Esophagus (tissue), 2 donors: ENCODE measurements around the gene ARFIP1. TPM values are rescaled to one million over a fixed set of nuclear protein-coding genes. Genes with fewer than 3 reads are reported as not detected.
"Not testable (repeated sequence)": the region's sequence is repeated elsewhere in the genome, so short reads cannot be mapped to it uniquely, and the experiment has no call there.

ENCODE experiments used
- H3K27ac ChIP-seq, 2 donors: one replicate each; pipeline ENCODE4 v1.5.1; 2013; ENCODE audit warnings: low read depth in 2 of 2, mild to moderate bottlenecking in 2 of 2, inconsistent platforms in 1 of 2, low read length in 1 of 2, moderate library complexity in 1 of 2
- H3K27me3 ChIP-seq, 2 donors: one replicate each; pipeline ENCODE4 v1.6.1; 2013; ENCODE audit warnings: low read length in 2 of 2, control low read depth in 1 of 2, mild to moderate bottlenecking in 1 of 2; ENCODE audit not compliant: insufficient read depth in 2 of 2, control insufficient read depth in 1 of 2
- H3K36me3 ChIP-seq, 2 donors: one replicate each; pipeline ENCODE4 v1.6.1; 2013; ENCODE audit warnings: low read length in 1 of 2; ENCODE audit not compliant: control insufficient read depth in 2 of 2, insufficient read depth in 2 of 2
- H3K4me1 ChIP-seq, 2 donors: one replicate each; pipeline ENCODE4 v1.6.1; 2013; ENCODE audit warnings: low read length in 1 of 2; ENCODE audit not compliant: control insufficient read depth in 2 of 2, insufficient read depth in 2 of 2
- H3K4me3 ChIP-seq, 2 donors: one replicate each; pipeline ENCODE4 v1.5.1; 2013; ENCODE audit warnings: low read length in 2 of 2, mild to moderate bottlenecking in 2 of 2, low read depth in 1 of 2, moderate library complexity in 1 of 2
- H3K9me3 ChIP-seq, 2 donors: one replicate each; pipeline ENCODE4 v1.6.1; 2013; ENCODE audit warnings: mild to moderate bottlenecking in 2 of 2, low read depth in 1 of 2, low read length in 1 of 2, moderate library complexity in 1 of 2; ENCODE audit not compliant: control insufficient read depth in 2 of 2, insufficient read depth in 1 of 2
- WGBS, 2 donors: extraction: QIAGEN DNeasy Blood & Tissue Kit; methylation state at CpG; one replicate each; pipeline ENCODE4 v1.1.7; 2013; 5-methylcytosine and 5-hydroxymethylcytosine counted together
- polyA plus RNA-seq, 2 donors: library from polyadenylated mRNA; stranded (reverse); fragments of 200-250 nt; gene quantifications; one replicate each; pipeline ENCODE4 v1.2.3, GENCODE V29; 2013
- donor health status: healthy with polysubstance abuse.
- donor health status: Bipolar disorder and iron deficiency.

Gene ARFIP1
- polyA plus RNA-seq, 2 donors = 13.7 to 14.3 TPM

GRCh38 chr4:152831416-152831815, 51.7 kb downstream of the ARFIP1 start:
- no peaks in the 10 kb centered on the region for H3K27me3 ChIP-seq
- H3K36me3 ChIP-seq = peaks cover 0 to 3% of the 10 kb centered on the region in 2 donors
- H3K4me1 ChIP-seq = no peaks in the 10 kb centered on the region
- H3K9me3 ChIP-seq = peaks cover 2 to 3% of the 10 kb centered on the region in 2 donors
- 95 to 100% methylated on average over 2 of the region's 2 CpGs for WGBS, 2 donors
- H3K27ac ChIP-seq = no peak overlapping the region
- H3K4me3 ChIP-seq = no peak overlapping the region

- no peaks in the 10 kb centered on the region for H3K27me3 ChIP-seq
- H3K36me3 ChIP-seq = peaks cover 0 to 3% of the 10 kb centered on the region in 2 donors
- 69 to 90% methylated on average over 3 of the region's 3 CpGs for WGBS, 2 donors
- H3K4me3 ChIP-seq = no peak overlapping the region
- H3K4me1 ChIP-seq = no peaks in the 10 kb centered on the region
- no peak overlapping the region for H3K27ac ChIP-seq
- no peaks in the 10 kb centered on the region for H3K9me3 ChIP-seq
Measured at GRCh38 chr4:152836936-152837335, 57.2 kb downstream of the ARFIP1 start.

- 50 to 63% methylated on average over 1 of the region's 1 CpG for WGBS, 2 donors
Measured at GRCh38 chr4:152839729-152840128, 60.0 kb downstream of the ARFIP1 start.

GRCh38 chr4:152843481-152844090, 63.8 kb downstream of the ARFIP1 start:
- Histone ChIP-seq H3K27ac (no peak overlapping the region), H3K36me3 (no peaks in the 10 kb centered on the region), H3K27me3 (no peaks in the 10 kb centered on the region), H3K9me3 (no peaks in the 10 kb centered on the region), H3K4me3 (no peak overlapping the region), H3K4me1 (no peaks in the 10 kb centered on the region)
- WGBS, 2 donors = 76 to 87% methylated on average over 11 of the region's 11 CpGs

More at GRCh38 chr4:152839729-152840128, 60.0 kb downstream of the ARFIP1 start:
- H3K27me3 ChIP-seq, H3K4me3 ChIP-seq, H3K27ac ChIP-seq, H3K9me3 ChIP-seq, H3K36me3 ChIP-seq, H3K4me1 ChIP-seq: not testable (repeated sequence)

- H3K4me3 ChIP-seq = no peak overlapping the region
- H3K9me3 ChIP-seq = no peaks in the 10 kb centered on the region
- no peaks in the 10 kb centered on the region for H3K4me1 ChIP-seq
- no peak overlapping the region for H3K27ac ChIP-seq
- H3K36me3 ChIP-seq = no peaks in the 10 kb centered on the region
- WGBS, 2 donors = 94 to 98% methylated on average over 1 of the region's 1 CpG
- H3K27me3 ChIP-seq = no peaks in the 10 kb centered on the region
Measured at GRCh38 chr4:152847376-152847775, 67.6 kb downstream of the ARFIP1 start.

- Histone ChIP-seq H3K4me1 (no peaks in the 10 kb centered on the region), H3K27me3 (no peaks in the 10 kb centered on the region), H3K27ac (no peak overlapping the region), H3K9me3 (no peaks in the 10 kb centered on the region), H3K36me3 (no peaks in the 10 kb centered on the region), H3K4me3 (no peak overlapping the region)
- WGBS, 2 donors = 92 to 94% methylated on average over 3 of the region's 3 CpGs
Measured at GRCh38 chr4:152848508-152848907, 68.8 kb downstream of the ARFIP1 start.

GRCh38 chr4:152849350-152849749, 69.6 kb downstream of the ARFIP1 start:
- H3K4me1 ChIP-seq = no peaks in the 10 kb centered on the region
- WGBS, 2 donors = 49 to 70% methylated on average over 2 of the region's 2 CpGs
- no peak overlapping the region for H3K27ac ChIP-seq

GRCh38 chr4:152850377-152850776, 70.6 kb downstream of the ARFIP1 start:
- Histone ChIP-seq H3K4me1 (no peaks in the 10 kb centered on the region), H3K27ac (no peak overlapping the region)
- WGBS, 2 donors = 31 to 43% methylated on average over 4 of the region's 4 CpGs

More at GRCh38 chr4:152849350-152849749, 69.6 kb downstream of the ARFIP1 start:
- H3K27me3 ChIP-seq = no peaks in the 10 kb centered on the region
- no peaks in the 10 kb centered on the region for H3K9me3 ChIP-seq
- H3K36me3 ChIP-seq = no peaks in the 10 kb centered on the region
- no peak overlapping the region for H3K4me3 ChIP-seq

GRCh38 chr4:152851226-152851625, 71.5 kb downstream of the ARFIP1 start:
- 79 to 89% methylated on average over 1 of the region's 1 CpG for WGBS, 2 donors
- Histone ChIP-seq H3K27ac (no peak overlapping the region), H3K9me3 (no peaks in the 10 kb centered on the region), H3K27me3 (no peaks in the 10 kb centered on the region), H3K4me1 (no peaks in the 10 kb centered on the region), H3K36me3 (no peaks in the 10 kb centered on the region), H3K4me3 (no peak overlapping the region)

More at GRCh38 chr4:152850377-152850776, 70.6 kb downstream of the ARFIP1 start:
- H3K27me3 ChIP-seq = no peaks in the 10 kb centered on the region
- no peak overlapping the region for H3K4me3 ChIP-seq
- H3K36me3 ChIP-seq = no peaks in the 10 kb centered on the region
- H3K9me3 ChIP-seq = no peaks in the 10 kb centered on the region

GRCh38 chr4:152853293-152853692, 73.5 kb downstream of the ARFIP1 start:
- Histone ChIP-seq H3K4me1 (no peaks in the 10 kb centered on the region), H3K27ac (no peak overlapping the region), H3K9me3 (no peaks in the 10 kb centered on the region), H3K27me3 (no peaks in the 10 kb centered on the region), H3K36me3 (no peaks in the 10 kb centered on the region), H3K4me3 (no peak overlapping the region)
- WGBS, 2 donors = 96 to 97% methylated on average over 2 of the region's 2 CpGs
